T-helper 17 cell (primary cell): ENCODE measurements around the gene BMAL1. TPM values are rescaled to one million over a fixed set of nuclear protein-coding genes. Genes with fewer than 3 reads are reported as not detected.
"Not testable (repeated sequence)": the region's sequence is repeated elsewhere in the genome, so short reads cannot be mapped to it uniquely, and the experiment has no call there.

Experiments used
- ATAC-seq: fragments of 150-1000 bp; cut with Tn5 transposase; 2 replicates; pipeline ENCODE4 v1.10.0; 2021; ENCODE audit warnings: mild to moderate bottlenecking, moderate library complexity
- DNase-seq, 3 donors: peaks; one replicate each; pipeline versions ENCODE4 v3.0.0 to v3.0.0-alpha.2; 2020 to 2021
- H3K9me3 ChIP-seq: one replicate; pipeline ENCODE4 v1.7.0; 2013; ENCODE audit warnings: low read length, mild to moderate bottlenecking; ENCODE audit not compliant: control insufficient read depth, poor library complexity, severe bottlenecking
- H3K27ac Mint-ChIP-seq: one replicate; pipeline ENCODE4 v1.8.0; 2022; ENCODE audit warnings: mild to moderate bottlenecking, moderate library complexity, mixed read lengths
- H3K27me3 Mint-ChIP-seq: one replicate; pipeline ENCODE4 v1.8.0; 2022; ENCODE audit warnings: mixed read lengths
- H3K36me3 Mint-ChIP-seq: one replicate; pipeline ENCODE4 v1.8.0; 2022; ENCODE audit warnings: low read depth, mixed read lengths
- H3K4me1 Mint-ChIP-seq: one replicate; pipeline ENCODE4 v1.8.0; 2022; ENCODE audit warnings: mild to moderate bottlenecking, mixed read lengths
- H3K4me3 Mint-ChIP-seq: one replicate; pipeline ENCODE4 v1.8.0; 2022; ENCODE audit warnings: mild to moderate bottlenecking, moderate library complexity, mixed read lengths
- total RNA-seq, 4 donors: library from RNA in 2 of 4; stranded (reverse) in 2 of 4; gene quantifications; one replicate each; pipeline ENCODE4 v1.2.3 and lab custom pipeline; 2022 to 2026

Gene BMAL1
- total RNA-seq, 2 donors from 2014 or later = 143 to 144 TPM

GRCh38 chr11:13251966-13252365, 25.6 kb upstream of the BMAL1 start:
- H3K4me3 Mint-ChIP-seq = no peak overlapping the region
- no peaks in the 10 kb centered on the region for H3K4me1 Mint-ChIP-seq
- ATAC-seq (no peak), DNase-seq (no peak)
- no peak overlapping the region for H3K27ac Mint-ChIP-seq
- peaks cover 8% of the 10 kb centered on the region for H3K27me3 Mint-ChIP-seq
- no peaks in the 10 kb centered on the region for H3K36me3 Mint-ChIP-seq
- H3K9me3 ChIP-seq = no peaks in the 10 kb centered on the region

- ATAC-seq (no peak), DNase-seq (no peak)
- Mint-ChIP-seq H3K4me1 (peaks cover 2% of the 10 kb centered on the region), H3K27me3 (peaks cover 8% of the 10 kb centered on the region), H3K27ac (no peak overlapping the region), H3K36me3 (no peaks in the 10 kb centered on the region), H3K4me3 (no peak overlapping the region)
- no peaks in the 10 kb centered on the region for H3K9me3 ChIP-seq
These were observed 25.2 kb upstream of the BMAL1 start for GRCh38 chr11:13252438-13252837.

- Mint-ChIP-seq H3K27me3 (peaks cover 5% of the 10 kb centered on the region), H3K27ac (no peak overlapping the region), H3K4me1 (peaks cover 24% of the 10 kb centered on the region), H3K4me3 (no peak overlapping the region), H3K36me3 (no peaks in the 10 kb centered on the region)
- ATAC-seq = no peak
- H3K9me3 ChIP-seq = no peaks in the 10 kb centered on the region
- DNase-seq = no peak
These were observed 21.4 kb upstream of the BMAL1 start for GRCh38 chr11:13256216-13256615.

- H3K9me3 ChIP-seq, DNase-seq: not testable (repeated sequence)
- peaks cover 24% of the 10 kb centered on the region for H3K4me1 Mint-ChIP-seq
These were observed 19.5 kb upstream of the BMAL1 start for GRCh38 chr11:13258061-13258460.

GRCh38 chr11:13258855-13259254, 18.7 kb upstream of the BMAL1 start:
- no peak overlapping the region for H3K4me3 Mint-ChIP-seq
- H3K4me1 Mint-ChIP-seq = peaks cover 31% of the 10 kb centered on the region
- H3K27me3 Mint-ChIP-seq = peaks cover 16% of the 10 kb centered on the region
- ATAC-seq (no peak), DNase-seq (no peak)
- H3K36me3 Mint-ChIP-seq = no peaks in the 10 kb centered on the region
- no peak overlapping the region for H3K27ac Mint-ChIP-seq
- H3K9me3 ChIP-seq = no peaks in the 10 kb centered on the region

More at GRCh38 chr11:13258061-13258460, 19.5 kb upstream of the BMAL1 start:
- H3K36me3 Mint-ChIP-seq, H3K27ac Mint-ChIP-seq, ATAC-seq, H3K4me3 Mint-ChIP-seq, H3K27me3 Mint-ChIP-seq: not testable (repeated sequence)

DNA sequence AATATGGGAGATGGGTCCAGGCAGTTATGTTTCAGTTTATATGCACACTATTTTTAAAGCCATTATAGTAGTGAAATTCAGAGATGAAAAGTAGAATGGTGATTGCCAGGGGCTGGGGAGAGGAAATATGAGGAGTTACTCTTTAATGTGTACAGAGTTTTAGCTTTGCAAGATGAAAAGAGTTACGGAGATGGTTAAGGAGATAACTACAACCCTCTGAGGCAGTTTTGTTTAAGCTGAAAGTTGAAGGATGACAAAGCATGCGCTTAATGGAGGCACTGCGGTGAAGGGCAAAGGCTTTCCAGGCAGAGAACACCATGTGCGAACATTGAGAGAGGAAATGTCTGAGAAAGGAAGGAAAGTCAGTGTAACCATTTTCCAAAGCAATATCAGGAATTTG, 18.2 kb upstream of the BMAL1 start:
- no peaks in the 10 kb centered on the region for H3K36me3 Mint-ChIP-seq
- peaks cover 31% of the 10 kb centered on the region for H3K4me1 Mint-ChIP-seq
- ATAC-seq = peak; percentile 68
- no peak for DNase-seq
- no peaks in the 10 kb centered on the region for H3K9me3 ChIP-seq
- H3K27ac Mint-ChIP-seq = no peak overlapping the region
- H3K27me3 Mint-ChIP-seq = peaks cover 16% of the 10 kb centered on the region
- H3K4me3 Mint-ChIP-seq = no peak overlapping the region

GRCh38 chr11:13260201-13260962, 17.2 kb upstream of the BMAL1 start:
- peaks cover 18% of the 10 kb centered on the region for H3K27me3 Mint-ChIP-seq
- H3K27ac Mint-ChIP-seq = no peak overlapping the region
- DNase-seq = no peak
- peaks cover 31% of the 10 kb centered on the region for H3K4me1 Mint-ChIP-seq
- no peaks in the 10 kb centered on the region for H3K9me3 ChIP-seq
- no peaks in the 10 kb centered on the region for H3K36me3 Mint-ChIP-seq
- peak overlapping the region; percentile 25 for H3K4me3 Mint-ChIP-seq
- no peak for ATAC-seq

GRCh38 chr11:13260963-13261588, 16.5 kb upstream of the BMAL1 start:
- Mint-ChIP-seq H3K27me3 (peaks cover 24% of the 10 kb centered on the region), H3K36me3 (no peaks in the 10 kb centered on the region), H3K4me3 (no peak overlapping the region), H3K4me1 (peaks cover 31% of the 10 kb centered on the region), H3K27ac (no peak overlapping the region)
- ATAC-seq (no peak), DNase-seq (no peak)
- no peaks in the 10 kb centered on the region for H3K9me3 ChIP-seq

- no peaks in the 10 kb centered on the region for H3K36me3 Mint-ChIP-seq
- H3K27ac Mint-ChIP-seq = no peak overlapping the region
- H3K9me3 ChIP-seq = no peaks in the 10 kb centered on the region
- ATAC-seq (no peak), DNase-seq (no peak)
- H3K4me3 Mint-ChIP-seq = no peak overlapping the region
- H3K27me3 Mint-ChIP-seq = peaks cover 28% of the 10 kb centered on the region
- H3K4me1 Mint-ChIP-seq = peaks cover 31% of the 10 kb centered on the region
These were observed 16.0 kb upstream of the BMAL1 start for GRCh38 chr11:13261591-13262061.

GRCh38 chr11:13262096-13262495, 15.5 kb upstream of the BMAL1 start:
- ATAC-seq (no peak), DNase-seq (no peak)
- H3K9me3 ChIP-seq = no peaks in the 10 kb centered on the region
- Mint-ChIP-seq H3K4me1 (peaks cover 31% of the 10 kb centered on the region), H3K36me3 (no peaks in the 10 kb centered on the region), H3K4me3 (no peak overlapping the region), H3K27me3 (peaks cover 32% of the 10 kb centered on the region), H3K27ac (no peak overlapping the region)

DNA sequence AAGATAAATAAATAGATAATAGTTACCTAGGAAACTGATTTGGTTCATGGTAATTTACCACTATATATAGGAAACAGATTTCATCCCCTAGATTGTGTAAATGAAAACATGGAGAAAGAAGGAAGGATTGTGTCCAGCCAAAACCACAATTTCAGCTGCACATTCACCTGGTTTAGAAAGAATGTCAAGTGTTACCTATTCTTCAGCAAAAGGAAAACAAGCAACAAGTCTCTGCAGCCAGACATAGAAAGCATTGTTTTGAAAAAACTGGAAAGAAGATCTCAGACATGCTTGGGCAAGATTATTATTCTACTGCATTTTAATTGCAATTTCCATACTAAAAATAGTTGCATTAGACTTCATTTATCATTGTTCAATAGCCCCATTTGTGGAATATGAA, 8.8 kb upstream of the BMAL1 start:
- Mint-ChIP-seq H3K4me1 (peaks cover 7% of the 10 kb centered on the region), H3K27me3 (peaks cover 43% of the 10 kb centered on the region), H3K27ac (no peak overlapping the region), H3K4me3 (no peak overlapping the region), H3K36me3 (no peaks in the 10 kb centered on the region)
- no peaks in the 10 kb centered on the region for H3K9me3 ChIP-seq
- DNase-seq = no peak
- no peak for ATAC-seq

GRCh38 chr11:13269775-13270174, 7.8 kb upstream of the BMAL1 start:
- H3K36me3 Mint-ChIP-seq = no peaks in the 10 kb centered on the region
- H3K9me3 ChIP-seq = no peaks in the 10 kb centered on the region
- no peak overlapping the region for H3K4me3 Mint-ChIP-seq
- H3K4me1 Mint-ChIP-seq = peaks cover 7% of the 10 kb centered on the region
- ATAC-seq = no peak
- no peak for DNase-seq
- H3K27me3 Mint-ChIP-seq = peaks cover 46% of the 10 kb centered on the region
- no peak overlapping the region for H3K27ac Mint-ChIP-seq

GRCh38 chr11:13271060-13271693, 6.4 kb upstream of the BMAL1 start:
- Mint-ChIP-seq H3K4me3 (no peak overlapping the region), H3K36me3 (no peaks in the 10 kb centered on the region), H3K4me1 (peaks cover 17% of the 10 kb centered on the region), H3K27ac (no peak overlapping the region), H3K27me3 (peaks cover 46% of the 10 kb centered on the region)
- no peaks in the 10 kb centered on the region for H3K9me3 ChIP-seq
- DNase-seq = no peak
- no peak for ATAC-seq
